GM18867 (cell line): ENCODE data around the gene GRK4.
"Not testable (repeated sequence)": the region's sequence is repeated elsewhere in the genome, so short reads cannot be mapped to it uniquely, and the experiment has no call there.

Experiments
- ATAC-seq: cut with Tn5 transposase; IDR thresholded peaks from one replicate; pipeline ENCODE4 v1.9.1; 2021; ENCODE audit warnings: mild to moderate bottlenecking, moderate library complexity; ENCODE audit not compliant: unreplicated experiment

GRK4 gene

GRCh38 chr4:2941138-2942036 lies 22.0 kb upstream of the GRK4 start:
- ATAC-seq, result no peak

DNA sequence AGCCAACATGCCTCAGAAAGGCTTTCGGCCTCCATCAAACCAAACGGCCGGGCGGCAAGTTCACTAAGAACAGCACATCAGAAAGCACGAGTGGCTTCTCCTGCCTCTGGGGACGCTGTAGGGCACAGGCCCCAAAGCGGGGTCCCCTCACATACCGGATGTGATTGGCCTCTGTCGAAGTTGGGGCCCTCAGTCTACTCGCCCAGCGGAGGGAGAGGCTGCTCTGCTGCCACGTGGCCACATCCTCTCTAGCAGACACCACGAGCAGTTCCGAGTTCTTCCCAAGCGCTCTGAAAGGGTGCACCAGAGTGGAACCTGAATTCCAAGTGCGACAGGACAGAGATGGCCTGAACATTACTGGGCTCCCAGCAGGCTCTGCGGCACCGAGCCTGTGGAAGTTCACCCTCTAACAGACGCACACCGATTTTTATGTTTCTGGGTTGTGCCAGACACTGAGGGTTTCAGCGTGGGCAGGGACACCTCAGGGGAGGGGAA lies 21.3 kb upstream of the GRK4 start:
- no peak for ATAC-seq

GRCh38 chr4:2942532-2943363 lies 20.6 kb upstream of the GRK4 start:
- ATAC-seq, result no peak

- no peak for ATAC-seq
These were observed 19.8 kb upstream of the GRK4 start for GRCh38 chr4:2943364-2944090.

- no peak for ATAC-seq
These were observed 19.3 kb upstream of the GRK4 start for GRCh38 chr4:2944091-2944482.

GRCh38 chr4:2944586-2945526 lies 18.5 kb upstream of the GRK4 start:
- no peak for ATAC-seq

- ATAC-seq, result not testable (repeated sequence)
These were observed 17.5 kb upstream of the GRK4 start for GRCh38 chr4:2945619-2946604.

DNA sequence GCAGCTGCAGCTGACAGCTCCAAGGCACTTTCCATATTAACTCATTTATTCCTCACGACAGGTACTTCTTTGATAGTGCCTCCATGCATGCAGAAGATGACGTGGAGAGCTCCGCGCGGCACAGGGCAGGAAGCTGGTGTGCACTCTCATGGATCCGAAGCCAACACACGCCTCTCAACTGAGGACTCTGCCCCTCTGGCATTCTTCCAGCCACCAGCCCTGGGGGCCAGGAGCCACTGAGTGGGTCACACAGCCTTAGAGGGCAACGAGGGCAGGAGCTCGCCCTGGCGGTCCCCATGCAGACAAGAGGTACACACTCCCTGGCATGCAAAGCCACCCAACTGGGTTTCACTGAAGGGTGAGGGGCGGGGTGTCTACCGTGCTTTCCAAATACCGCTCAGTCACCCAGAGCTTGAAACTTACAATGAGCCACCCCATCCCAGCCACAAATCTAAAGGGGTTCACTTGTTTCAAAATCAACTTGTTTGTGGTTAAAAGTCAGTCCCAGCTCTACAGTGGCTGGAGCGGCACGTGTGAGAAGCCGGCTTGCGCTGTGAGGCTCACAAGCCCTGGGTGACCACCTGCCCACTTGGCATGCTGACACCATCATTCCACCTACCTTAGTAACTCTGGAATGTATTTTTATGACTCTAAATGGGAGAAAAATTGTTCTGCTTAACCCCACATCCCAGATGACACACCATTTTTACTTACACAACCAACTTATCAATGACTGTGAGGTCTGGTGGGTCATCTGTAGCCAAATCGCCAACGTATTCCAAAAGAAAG lies 16.4 kb upstream of the GRK4 start:
- ATAC-seq, result no peak

GRCh38 chr4:2947926-2948325 lies 15.4 kb upstream of the GRK4 start:
- ATAC-seq, result no peak

- ATAC-seq, result no peak
These were observed 14.2 kb upstream of the GRK4 start for GRCh38 chr4:2948895-2949781.

GRCh38 chr4:2949782-2950125 lies 13.6 kb upstream of the GRK4 start:
- no peak for ATAC-seq

GRCh38 chr4:2950221-2950989 lies 13.0 kb upstream of the GRK4 start:
- no peak for ATAC-seq

DNA sequence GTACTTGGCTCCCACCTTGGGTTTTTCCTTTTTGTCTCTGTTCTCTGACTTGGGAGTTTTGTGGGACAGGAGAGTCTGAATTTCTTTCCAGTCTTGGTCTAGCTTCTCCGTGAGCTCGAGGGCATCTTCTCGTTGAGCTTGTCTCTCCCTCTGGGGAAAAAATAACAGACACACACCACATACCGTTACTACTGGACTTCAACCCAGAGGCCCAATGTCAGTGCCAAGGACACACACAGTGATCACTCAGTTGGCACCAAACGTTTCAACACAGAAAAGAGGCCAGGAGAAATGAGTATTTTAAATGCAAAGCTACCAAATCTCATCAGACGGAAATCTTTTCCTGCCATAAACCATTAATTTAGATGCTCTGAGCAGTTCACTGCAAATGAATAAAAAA lies 9.9 kb upstream of the GRK4 start:
- ATAC-seq, result no peak

- peak; percentile 56 for ATAC-seq
These were observed 8.8 kb upstream of the GRK4 start for GRCh38 chr4:2954358-2955185.

DNA sequence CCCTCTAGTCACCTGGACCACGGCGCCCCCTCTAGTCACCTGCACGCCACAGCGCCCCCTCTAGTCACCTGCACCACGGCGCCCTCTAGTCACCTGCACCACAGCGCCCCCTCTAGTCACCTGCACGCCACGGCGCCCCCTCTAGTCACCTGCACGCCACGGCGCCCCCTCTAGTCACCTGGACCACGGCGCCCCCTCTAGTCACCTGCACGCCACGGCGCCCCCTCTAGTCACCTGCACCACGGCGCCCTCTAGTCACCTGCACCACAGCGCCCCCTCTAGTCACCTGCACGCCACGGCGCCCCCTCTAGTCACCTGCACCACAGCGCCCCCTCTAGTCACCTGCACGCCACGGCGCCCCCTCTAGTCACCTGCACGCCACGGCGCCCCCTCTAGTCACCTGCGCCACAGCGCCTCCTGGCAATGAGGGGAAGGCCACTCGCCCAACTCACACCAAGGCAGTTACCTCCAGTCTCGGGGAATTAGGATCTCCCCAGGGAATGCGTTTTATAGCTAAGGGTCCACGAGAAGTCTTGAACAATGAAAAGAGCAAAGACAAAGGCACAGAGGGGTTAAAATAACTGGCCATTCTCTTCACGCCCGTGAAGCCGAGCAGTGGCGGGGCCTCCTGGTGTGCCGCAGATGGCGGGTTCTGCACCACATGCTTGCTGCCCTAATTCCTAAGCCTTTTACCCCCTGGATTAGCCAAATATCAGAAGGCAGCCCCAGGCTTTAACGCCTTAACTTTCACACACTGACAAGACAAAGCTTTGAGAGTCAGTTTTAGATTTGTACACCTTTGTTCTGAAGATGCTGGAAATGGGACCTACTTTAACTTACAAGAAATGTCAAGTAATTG lies 8.0 kb upstream of the GRK4 start:
- ATAC-seq, result not testable (repeated sequence)
